HG03103 (cell line): ENCODE results near the gene ATOH7.
"Not testable (repeated sequence)": the region's sequence is repeated elsewhere in the genome, so short reads cannot be mapped to it uniquely, and the experiment has no call there.

ENCODE experiments used
- ATAC-seq: cut with Tn5 transposase; IDR thresholded peaks from one replicate; pipeline ENCODE4 v1.9.1; 2021; ENCODE audit warnings: low read depth; ENCODE audit not compliant: unreplicated experiment

Gene ATOH7

GRCh38 chr10:68231817-68232251 lies at the start of gene ATOH7:
ATOH7 (minus strand) TSS chr10:68232113; CDS start chr10:68231677, 436 bp downstream.
- no peak for ATAC-seq

- ATAC-seq: no peak
These were observed 48.8 kb upstream of the ATOH7 start for GRCh38 chr10:68280758-68281157.

GRCh38 chr10:68278906-68279753 lies 47.2 kb upstream of the ATOH7 start:
- not testable (repeated sequence) for ATAC-seq

GRCh38 chr10:68277814-68278213 lies 45.9 kb upstream of the ATOH7 start:
- not testable (repeated sequence) for ATAC-seq

- ATAC-seq: no peak
These were observed 44.3 kb upstream of the ATOH7 start for GRCh38 chr10:68276224-68276623.

- ATAC-seq: no peak
These were observed 43.8 kb upstream of the ATOH7 start for GRCh38 chr10:68275600-68276126.

- ATAC-seq: no peak
These were observed 40.9 kb upstream of the ATOH7 start for GRCh38 chr10:68272833-68273232.

GRCh38 chr10:68271196-68271882 lies 39.4 kb upstream of the ATOH7 start:
- ATAC-seq: no peak

- ATAC-seq: no peak
These were observed 37.8 kb upstream of the ATOH7 start for GRCh38 chr10:68269562-68270290.

GRCh38 chr10:68261132-68261856 lies 29.4 kb upstream of the ATOH7 start:
- no peak for ATAC-seq

GRCh38 chr10:68253346-68253745 lies 21.4 kb upstream of the ATOH7 start:
- ATAC-seq: no peak

- ATAC-seq: no peak
These were observed 19.9 kb upstream of the ATOH7 start for GRCh38 chr10:68251625-68252495.

- ATAC-seq: no peak
These were observed 19.2 kb upstream of the ATOH7 start for GRCh38 chr10:68251151-68251550.

- no peak for ATAC-seq
These were observed 17.4 kb upstream of the ATOH7 start for GRCh38 chr10:68249297-68249696.

- no peak for ATAC-seq
These were observed 16.0 kb upstream of the ATOH7 start for GRCh38 chr10:68247931-68248330.

GRCh38 chr10:68246397-68246796 lies 14.5 kb upstream of the ATOH7 start:
- not testable (repeated sequence) for ATAC-seq

- no peak for ATAC-seq
These were observed 10.1 kb upstream of the ATOH7 start for GRCh38 chr10:68242051-68242450.

- no peak for ATAC-seq
These were observed 7.8 kb upstream of the ATOH7 start for GRCh38 chr10:68239596-68240150.

GRCh38 chr10:68239069-68239468 lies 7.2 kb upstream of the ATOH7 start:
- ATAC-seq: no peak
